ENCODE measurements around the gene MAOA. TPM values are rescaled to one million over a fixed set of nuclear protein-coding genes. Genes with fewer than 3 reads are reported as not detected.

Gene MAOA
- total and polyA plus RNA-seq, 2 experiments from 2014 or later, result 0.09 TPM; not detected in 1

DNA sequence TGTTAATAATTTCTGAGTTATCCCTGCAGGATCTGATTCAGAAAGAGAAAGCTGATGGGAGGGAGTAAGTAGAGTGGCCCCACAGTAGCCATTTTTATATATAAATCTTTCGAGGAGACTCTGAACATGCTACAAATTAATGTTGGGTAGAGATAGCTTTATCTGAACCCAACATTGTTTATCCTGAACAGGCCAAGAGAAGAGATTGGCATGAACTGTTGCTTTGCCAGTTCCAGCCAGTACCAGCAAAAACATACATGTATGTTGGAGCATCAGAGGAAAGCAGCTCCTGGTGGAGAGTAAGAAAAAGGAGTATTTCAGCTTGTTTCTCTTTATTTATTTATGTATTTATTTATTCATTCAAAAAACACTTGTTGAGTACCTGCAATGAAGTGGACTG, 1.6 kb downstream of the MAOA start:
- Histone ChIP-seq H3K4me2 (ENCODE audit: unreplicated experiment) (no peak overlapping the region), H3K27ac (no peak overlapping the region), H2AFZ (no peak overlapping the region), H3K27me3 (replicated peaks; ENCODE audit: insufficient read depth) (no peaks in the 10 kb centered on the region), H3K9me3 (ENCODE audit: low read depth) (no peaks in the 10 kb centered on the region), H3K9me2 (ENCODE audit: insufficient read depth) (no peaks in the 10 kb centered on the region), H3K9ac (no peak overlapping the region), H4K20me1 (ENCODE audit: insufficient read depth) (no peaks in the 10 kb centered on the region), H3F3A (ENCODE audit: insufficient read depth) (no peaks in the 10 kb centered on the region), H3K36me3 (ENCODE audit: low read depth) (no peaks in the 10 kb centered on the region), H3K4me1 (ENCODE audit: insufficient read depth) (no peaks in the 10 kb centered on the region), H3K79me2 (ENCODE audit: insufficient read depth) (no peaks in the 10 kb centered on the region), H3K4me3 (no peak overlapping the region)
- 87 to 94% methylated on average over 1 of the region's 1 CpG for WGBS, 2 experiments (ENCODE audit: low coverage in 1 of 2, low lambda C conversion rate in 2 of 2, missing lambda C conversion rate in 2 of 2)
- TF ChIP-seq EZH2 (IDR thresholded peaks at IDR 0.05; ENCODE audit: insufficient read depth, poor library complexity, severe bottlenecking) (no peak), EZH2phosphoT487 (IDR thresholded peaks at IDR 0.05; ENCODE audit: insufficient read depth, low read depth) (no peak)
- in situ Hi-C loops (cut with MboI), result no loop called here
- DNase-seq, result no peak

DNA sequence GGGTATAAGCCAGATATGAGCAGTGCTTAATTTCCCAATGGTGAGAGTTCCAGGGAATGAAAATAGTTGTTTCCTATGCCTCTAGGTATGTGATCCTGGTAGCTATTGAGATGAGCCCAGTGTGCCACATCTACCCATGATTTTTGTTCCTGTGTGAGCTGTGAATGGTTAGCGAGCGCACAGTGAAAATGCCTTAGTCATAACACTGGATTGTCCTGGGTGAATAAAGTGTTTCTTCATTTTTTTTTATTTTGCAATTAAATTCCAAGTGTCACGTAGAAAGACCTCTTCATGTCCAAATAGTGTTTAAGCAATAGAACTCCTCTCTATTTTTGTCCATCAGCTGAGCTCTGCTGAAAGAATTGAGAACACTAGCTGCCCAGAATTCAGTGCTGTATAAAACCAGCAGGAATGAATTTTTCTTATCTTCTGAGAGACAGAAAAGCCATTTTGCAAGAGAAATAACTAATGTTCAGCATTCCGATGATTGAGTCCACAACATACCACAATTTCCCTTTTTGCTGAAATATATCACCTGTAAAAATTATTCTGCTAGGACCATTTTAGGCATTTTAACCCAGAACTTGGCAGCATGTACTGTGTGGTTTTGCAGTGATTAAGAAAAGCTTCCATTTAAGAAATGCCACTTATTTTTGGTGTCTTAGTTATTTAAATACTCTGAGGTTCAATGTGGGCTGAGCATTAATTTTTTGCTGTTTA, 5.6 kb downstream of the MAOA start:
- H3K27me3 ChIP-seq (replicated peaks; ENCODE audit: insufficient read depth), result no peaks in the 10 kb centered on the region
- no peaks in the 10 kb centered on the region for H3F3A ChIP-seq (ENCODE audit: insufficient read depth)
- H3K9me3 ChIP-seq (ENCODE audit: low read depth), result no peaks in the 10 kb centered on the region
- H3K36me3 ChIP-seq (ENCODE audit: low read depth), result no peaks in the 10 kb centered on the region
- H3K4me1 ChIP-seq (ENCODE audit: insufficient read depth), result no peaks in the 10 kb centered on the region
- no peak overlapping the region for H3K4me3 ChIP-seq
- in situ Hi-C loops (cut with MboI), result no loop called here
- no peak overlapping the region for H3K27ac ChIP-seq
- no peaks in the 10 kb centered on the region for H4K20me1 ChIP-seq (ENCODE audit: insufficient read depth)
- no peak overlapping the region for H3K9ac ChIP-seq
- DNase-seq, result peak; percentile 24
- H3K4me2 ChIP-seq (ENCODE audit: unreplicated experiment), result no peak overlapping the region
- H2AFZ ChIP-seq, result no peak overlapping the region
- H3K79me2 ChIP-seq (ENCODE audit: insufficient read depth), result no peaks in the 10 kb centered on the region
- no peaks in the 10 kb centered on the region for H3K9me2 ChIP-seq (ENCODE audit: insufficient read depth)
- no peak for TF ChIP-seq EZH2phosphoT487 (IDR thresholded peaks at IDR 0.05; ENCODE audit: insufficient read depth, low read depth)
- no peak for TF ChIP-seq EZH2 (IDR thresholded peaks at IDR 0.05; ENCODE audit: insufficient read depth, poor library complexity, severe bottlenecking)
- 20 to 30% methylated on average over 4 of the region's 4 CpGs for WGBS, 2 experiments (ENCODE audit: low coverage in 1 of 2, low lambda C conversion rate in 2 of 2, missing lambda C conversion rate in 2 of 2)

DNA sequence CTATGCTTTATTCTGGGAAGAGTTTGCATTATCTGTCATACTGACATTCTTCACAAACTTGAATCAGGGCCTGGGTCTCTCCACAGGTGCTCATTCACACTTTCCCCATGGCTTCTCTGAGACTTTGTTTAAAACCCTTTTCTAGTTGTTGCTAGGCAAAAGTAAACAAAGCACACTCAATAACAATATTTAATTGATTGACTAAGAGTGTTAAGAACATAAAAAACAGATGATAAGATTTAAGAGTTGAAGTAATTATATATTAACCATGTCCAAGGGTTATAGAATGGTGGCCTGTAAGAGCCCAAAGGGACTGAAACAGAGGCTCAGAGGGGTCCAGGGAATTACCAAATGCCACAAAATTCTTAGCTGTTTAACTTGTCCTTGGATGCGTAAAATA, 7.1 kb downstream of the MAOA start:
- H4K20me1 ChIP-seq (ENCODE audit: insufficient read depth), result no peaks in the 10 kb centered on the region
- H2AFZ ChIP-seq, result no peak overlapping the region
- no peaks in the 10 kb centered on the region for H3F3A ChIP-seq (ENCODE audit: insufficient read depth)
- no peak overlapping the region for H3K27ac ChIP-seq
- WGBS, 2 experiments (ENCODE audit: low coverage in 1 of 2, low lambda C conversion rate in 2 of 2, missing lambda C conversion rate in 2 of 2), result 75 to 80% methylated on average over 1 of the region's 1 CpG
- no peaks in the 10 kb centered on the region for H3K36me3 ChIP-seq (ENCODE audit: low read depth)
- H3K4me1 ChIP-seq (ENCODE audit: insufficient read depth), result no peaks in the 10 kb centered on the region
- H3K79me2 ChIP-seq (ENCODE audit: insufficient read depth), result no peaks in the 10 kb centered on the region
- H3K9me2 ChIP-seq (ENCODE audit: insufficient read depth), result no peaks in the 10 kb centered on the region
- H3K9me3 ChIP-seq (ENCODE audit: low read depth), result no peaks in the 10 kb centered on the region
- DNase-seq, result no peak
- H3K4me3 ChIP-seq, result no peak overlapping the region
- no peak overlapping the region for H3K4me2 ChIP-seq (ENCODE audit: unreplicated experiment)
- H3K9ac ChIP-seq, result no peak overlapping the region
- in situ Hi-C loops (cut with MboI), result no loop called here
- TF ChIP-seq EZH2 (IDR thresholded peaks at IDR 0.05; ENCODE audit: insufficient read depth, poor library complexity, severe bottlenecking), result no peak
- no peak for TF ChIP-seq EZH2phosphoT487 (IDR thresholded peaks at IDR 0.05; ENCODE audit: insufficient read depth, low read depth)
- H3K27me3 ChIP-seq (replicated peaks; ENCODE audit: insufficient read depth), result no peaks in the 10 kb centered on the region

DNA sequence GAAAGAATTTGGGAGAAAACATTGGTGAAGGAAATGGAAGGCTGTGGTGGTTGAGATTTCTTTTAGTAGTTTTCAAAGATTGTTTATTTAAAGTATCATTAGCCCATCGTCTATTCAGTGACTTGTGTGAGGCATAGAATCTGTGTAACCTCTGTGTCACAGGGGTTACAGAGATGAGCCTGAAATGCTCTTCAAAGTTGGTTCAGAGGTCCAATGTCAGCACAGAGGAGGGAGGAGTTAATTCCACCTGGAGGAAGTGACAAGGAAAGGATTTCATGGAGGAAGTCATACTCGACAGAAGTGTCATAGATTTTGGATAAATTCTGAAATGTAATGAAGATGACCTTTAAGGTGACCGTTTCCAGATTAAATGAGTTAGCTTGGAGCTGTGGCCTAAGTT, 8.2 kb downstream of the MAOA start:
- Histone ChIP-seq H3K4me1 (ENCODE audit: insufficient read depth) (no peaks in the 10 kb centered on the region), H3K4me2 (ENCODE audit: unreplicated experiment) (no peak overlapping the region), H4K20me1 (ENCODE audit: insufficient read depth) (no peaks in the 10 kb centered on the region)

More for the DNA sequence above, 8.2 kb downstream of the MAOA start:
- DNase-seq, result no peak
- H3K27me3 ChIP-seq (replicated peaks; ENCODE audit: insufficient read depth), result no peaks in the 10 kb centered on the region
- TF ChIP-seq EZH2phosphoT487 (IDR thresholded peaks at IDR 0.05; ENCODE audit: insufficient read depth, low read depth) (no peak), EZH2 (IDR thresholded peaks at IDR 0.05; ENCODE audit: insufficient read depth, poor library complexity, severe bottlenecking) (no peak)
- no peaks in the 10 kb centered on the region for H3K9me2 ChIP-seq (ENCODE audit: insufficient read depth)
- H2AFZ ChIP-seq, result no peak overlapping the region
- no peaks in the 10 kb centered on the region for H3F3A ChIP-seq (ENCODE audit: insufficient read depth)
- 62 to 75% methylated on average over 3 of the region's 3 CpGs for WGBS, 2 experiments (ENCODE audit: low coverage in 1 of 2, low lambda C conversion rate in 2 of 2, missing lambda C conversion rate in 2 of 2)
- H3K9me3 ChIP-seq (ENCODE audit: low read depth), result no peaks in the 10 kb centered on the region
- H3K9ac ChIP-seq, result no peak overlapping the region
- no peaks in the 10 kb centered on the region for H3K36me3 ChIP-seq (ENCODE audit: low read depth)
- in situ Hi-C loops (cut with MboI), result no loop called here
- H3K4me3 ChIP-seq, result no peak overlapping the region
- no peaks in the 10 kb centered on the region for H3K79me2 ChIP-seq (ENCODE audit: insufficient read depth)
- no peak overlapping the region for H3K27ac ChIP-seq
